Measurements from ENCODE around the gene WDR27. TPM values are rescaled to one million over a fixed set of nuclear protein-coding genes. Genes with fewer than 3 reads are reported as not detected.

WDR27 gene
- total and polyA plus RNA-seq, 10 of the 15 experiments (the other 5 are each of a cell fraction or from before 2014, with no cell fraction given), result 1.9 to 33.2 (median 19.0) TPM

DNA sequence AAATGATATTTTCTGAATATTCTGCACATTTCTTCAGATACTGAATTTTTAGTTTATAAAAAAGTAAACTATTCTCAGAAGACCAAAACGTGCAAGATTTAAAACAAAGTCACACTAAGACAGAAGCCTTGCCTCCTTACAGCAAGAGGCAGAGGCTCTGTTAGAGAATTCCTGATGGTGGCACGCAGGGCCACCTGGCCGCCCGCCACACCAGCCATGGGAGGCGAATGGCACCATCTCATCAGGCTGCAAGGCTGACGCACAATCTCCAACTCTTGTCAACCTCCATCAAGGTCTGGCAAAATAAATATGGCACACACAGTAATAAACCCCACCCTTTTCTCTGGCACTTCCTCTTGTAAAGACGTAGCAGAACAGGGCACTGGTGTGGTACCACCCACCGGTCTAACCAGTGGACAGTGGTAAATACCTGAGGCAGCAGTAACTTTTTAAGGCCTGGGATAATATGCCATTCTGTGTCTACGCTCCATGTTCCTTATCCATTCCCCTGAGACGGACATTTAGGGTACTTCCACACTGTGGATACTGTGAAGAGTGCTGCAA is 111.4 kb downstream of the WDR27 start (continued):
- TF ChIP-seq, protein P1, sequence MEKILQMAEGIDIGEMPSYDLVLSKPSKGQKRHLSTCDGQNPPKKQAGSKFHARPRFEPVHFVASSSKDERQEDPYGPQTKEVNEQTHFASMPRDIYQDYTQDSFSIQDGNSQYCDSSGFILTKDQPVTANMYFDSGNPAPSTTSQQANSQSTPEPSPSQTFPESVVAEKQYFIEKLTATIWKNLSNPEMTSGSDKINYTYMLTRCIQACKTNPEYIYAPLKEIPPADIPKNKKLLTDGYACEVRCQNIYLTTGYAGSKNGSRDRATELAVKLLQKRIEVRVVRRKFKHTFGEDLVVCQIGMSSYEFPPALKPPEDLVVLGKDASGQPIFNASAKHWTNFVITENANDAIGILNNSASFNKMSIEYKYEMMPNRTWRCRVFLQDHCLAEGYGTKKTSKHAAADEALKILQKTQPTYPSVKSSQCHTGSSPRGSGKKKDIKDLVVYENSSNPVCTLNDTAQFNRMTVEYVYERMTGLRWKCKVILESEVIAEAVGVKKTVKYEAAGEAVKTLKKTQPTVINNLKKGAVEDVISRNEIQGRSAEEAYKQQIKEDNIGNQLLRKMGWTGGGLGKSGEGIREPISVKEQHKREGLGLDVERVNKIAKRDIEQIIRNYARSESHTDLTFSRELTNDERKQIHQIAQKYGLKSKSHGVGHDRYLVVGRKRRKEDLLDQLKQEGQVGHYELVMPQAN (conservative IDR thresholded peaks at IDR 0.05), result no peak
- TF ChIP-seq KDM1A (IDR thresholded peaks at IDR 0.05; ENCODE audit: borderline replicate concordance), result no peak
- TF ChIP-seq PAX8 (IDR thresholded peaks at IDR 0.05), result no peak
- TF ChIP-seq SP1 (IDR thresholded peaks at IDR 0.05; ENCODE audit: low read depth, low read length), result no peak
- TF ChIP-seq NFYA (IDR thresholded peaks at IDR 0.05; ENCODE audit: borderline replicate concordance, low read depth, low read length), result no peak
- no peak for TF ChIP-seq IRF4 (IDR thresholded peaks at IDR 0.05; ENCODE audit: low read depth, low read length)
- no peak for TF ChIP-seq EZH2 (IDR thresholded peaks at IDR 0.05; ENCODE audit: borderline replicate concordance, control insufficient read depth, low read depth, low read length)
- no peak for TF ChIP-seq TCF12 (IDR thresholded peaks at IDR 0.05; ENCODE audit: low read depth, low read length)

DNA sequence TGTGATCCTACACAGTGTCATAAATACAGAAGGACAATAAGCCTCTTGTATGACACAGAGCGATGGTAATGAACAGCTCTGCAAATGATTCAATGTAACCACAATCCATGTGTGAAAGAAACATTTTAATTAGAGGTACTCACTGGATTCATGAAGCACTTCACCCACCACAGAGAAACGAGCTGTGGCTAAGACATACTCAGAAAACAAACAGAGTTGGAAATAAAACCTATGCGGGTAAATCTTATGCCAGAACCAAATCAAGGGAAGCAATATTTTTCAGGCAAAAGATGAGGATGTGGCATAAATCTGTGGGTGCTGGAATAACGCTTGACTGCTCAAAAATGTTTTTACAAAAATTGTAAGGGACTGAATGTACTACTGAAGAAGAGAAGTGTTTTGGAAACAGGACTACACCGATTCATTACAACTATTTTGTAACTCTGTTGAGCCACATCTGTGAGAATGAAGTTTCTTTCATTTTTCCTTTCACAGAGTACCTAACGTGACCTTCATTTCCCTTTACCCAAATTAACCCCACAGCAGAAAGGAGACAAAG is 112.1 kb downstream of the WDR27 start:
- ChIA-PET CTCF (no interaction called here), RAD21 (ENCODE audit: unreplicated experiment) (no interaction called here), SMC1A (ENCODE audit: uncharacterized antibody, unreplicated experiment) (no interaction called here), POLR2A (no interaction called here)
- FAIRE-seq (peak; percentile 38), ATAC-seq (peak; percentile 59), DNase-seq (ENCODE audit: low read depth, low spot score) (no peak)
- in situ Hi-C loops (cut with MboI), result no loop called here
- Histone ChIP-seq H3K4me2 (ENCODE audit: control insufficient read depth, insufficient read depth) (peak overlapping the region; percentile 47), H3K9ac (ENCODE audit: control insufficient read depth, insufficient read depth, low read length) (no peak overlapping the region), H3K4me1 (ENCODE audit: control insufficient read depth, insufficient read depth, low read length) (peaks cover 17% of the 10 kb centered on the region), H3K27me3 (replicated peaks in 1 of 2; ENCODE audit: control insufficient read depth in 2 of 2, insufficient read depth in 2 of 2, low read length in 1 of 2) (no peaks in the 10 kb centered on the region), H3K4me3 (no peak overlapping the region), H4K20me1 (ENCODE audit: control insufficient read depth, insufficient read depth) (no peaks in the 10 kb centered on the region), H3K79me2 (ENCODE audit: control insufficient read depth, insufficient read depth, low read length) (no peaks in the 10 kb centered on the region), H3K9me3 (replicated peaks; ENCODE audit: control insufficient read depth, insufficient read depth, low read length) (no peaks in the 10 kb centered on the region), H3K27ac (ENCODE audit: control insufficient read depth, insufficient read depth) (peak overlapping the region; percentile 37), H3K36me3 (ENCODE audit: control insufficient read depth in 2 of 2, insufficient read depth in 2 of 2, low read length in 1 of 2) (no peaks in the 10 kb centered on the region), H2AFZ (ENCODE audit: control insufficient read depth, low read depth, low read length) (peak overlapping the region; percentile 26; the same call in 1 of the 2 replicates)
- under 1% methylated on average over 6 of the region's 6 CpGs for WGBS (ENCODE audit: insufficient coverage, insufficient replicate concordance, low lambda C conversion rate, missing lambda C conversion rate)
- BruUV-seq (replicated peaks), result no TSS peak
- intact Hi-C loops (cut with micrococcal nuclease; ENCODE audit: unreplicated experiment), result no loop called here
- peak; percentile 27; the same call in 1 of the 2 replicates for TF ChIP-seq NFIC (IDR thresholded peaks at IDR 0.05; ENCODE audit: low read depth, low read length)
- TF ChIP-seq DPF2 (IDR thresholded peaks at IDR 0.05), result no peak
- no peak for TF ChIP-seq SUZ12 (IDR thresholded peaks at IDR 0.05; ENCODE audit: unreplicated experiment)
- 0 out of 2 replicates have a peak, but pooled peaks have one; percentile 13 for TF ChIP-seq SPI1 (IDR thresholded peaks at IDR 0.05; ENCODE audit: borderline replicate concordance, insufficient read depth, low read depth, low read length)
- TF ChIP-seq, protein P2, sequence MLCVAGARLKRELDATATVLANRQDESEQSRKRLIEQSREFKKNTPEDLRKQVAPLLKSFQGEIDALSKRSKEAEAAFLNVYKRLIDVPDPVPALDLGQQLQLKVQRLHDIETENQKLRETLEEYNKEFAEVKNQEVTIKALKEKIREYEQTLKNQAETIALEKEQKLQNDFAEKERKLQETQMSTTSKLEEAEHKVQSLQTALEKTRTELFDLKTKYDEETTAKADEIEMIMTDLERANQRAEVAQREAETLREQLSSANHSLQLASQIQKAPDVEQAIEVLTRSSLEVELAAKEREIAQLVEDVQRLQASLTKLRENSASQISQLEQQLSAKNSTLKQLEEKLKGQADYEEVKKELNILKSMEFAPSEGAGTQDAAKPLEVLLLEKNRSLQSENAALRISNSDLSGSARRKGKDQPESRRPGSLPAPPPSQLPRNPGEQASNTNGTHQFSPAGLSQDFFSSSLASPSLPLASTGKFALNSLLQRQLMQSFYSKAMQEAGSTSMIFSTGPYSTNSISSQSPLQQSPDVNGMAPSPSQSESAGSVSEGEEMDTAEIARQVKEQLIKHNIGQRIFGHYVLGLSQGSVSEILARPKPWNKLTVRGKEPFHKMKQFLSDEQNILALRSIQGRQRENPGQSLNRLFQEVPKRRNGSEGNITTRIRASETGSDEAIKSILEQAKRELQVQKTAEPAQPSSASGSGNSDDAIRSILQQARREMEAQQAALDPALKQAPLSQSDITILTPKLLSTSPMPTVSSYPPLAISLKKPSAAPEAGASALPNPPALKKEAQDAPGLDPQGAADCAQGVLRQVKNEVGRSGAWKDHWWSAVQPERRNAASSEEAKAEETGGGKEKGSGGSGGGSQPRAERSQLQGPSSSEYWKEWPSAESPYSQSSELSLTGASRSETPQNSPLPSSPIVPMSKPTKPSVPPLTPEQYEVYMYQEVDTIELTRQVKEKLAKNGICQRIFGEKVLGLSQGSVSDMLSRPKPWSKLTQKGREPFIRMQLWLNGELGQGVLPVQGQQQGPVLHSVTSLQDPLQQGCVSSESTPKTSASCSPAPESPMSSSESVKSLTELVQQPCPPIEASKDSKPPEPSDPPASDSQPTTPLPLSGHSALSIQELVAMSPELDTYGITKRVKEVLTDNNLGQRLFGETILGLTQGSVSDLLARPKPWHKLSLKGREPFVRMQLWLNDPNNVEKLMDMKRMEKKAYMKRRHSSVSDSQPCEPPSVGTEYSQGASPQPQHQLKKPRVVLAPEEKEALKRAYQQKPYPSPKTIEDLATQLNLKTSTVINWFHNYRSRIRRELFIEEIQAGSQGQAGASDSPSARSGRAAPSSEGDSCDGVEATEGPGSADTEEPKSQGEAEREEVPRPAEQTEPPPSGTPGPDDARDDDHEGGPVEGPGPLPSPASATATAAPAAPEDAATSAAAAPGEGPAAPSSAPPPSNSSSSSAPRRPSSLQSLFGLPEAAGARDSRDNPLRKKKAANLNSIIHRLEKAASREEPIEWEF (IDR thresholded peaks at IDR 0.05; ENCODE audit: insufficient replicate concordance, low read depth, low read length), result no peak
- TF ChIP-seq TAF1 (IDR thresholded peaks at IDR 0.05; ENCODE audit: borderline replicate concordance, low read depth, low read length), result no peak
- TF ChIP-seq BCL11A (IDR thresholded peaks at IDR 0.05; ENCODE audit: low read depth, low read length), result peak; percentile 31; the same call in 1 of the 2 replicates
- 0 out of 2 replicates have a peak, but pooled peaks have one; percentile 15 for TF ChIP-seq GABPA (IDR thresholded peaks at IDR 0.05; ENCODE audit: low read depth)
- no peak for TF ChIP-seq CBX3 (IDR thresholded peaks at IDR 0.05; ENCODE audit: borderline replicate concordance, low read depth)
